Loucy (cell line): ENCODE results near the gene EOLA2.
A peak's percentile ranks its signal among the peaks of the same experiment; 100 is the strongest.

Experiments used
- H2AFZ ChIP-seq: fragments of 200-600 bp; sonication (generic); 2 replicates; pipeline ENCODE4 v1.6.0; 2016; ENCODE audit warnings: antibody characterized with exemption, mild to moderate bottlenecking, low read length, moderate library complexity
- H3F3A ChIP-seq: fragments of 200-600 bp; 2 replicates; pipeline ENCODE4 v1.6.0; 2016; ENCODE audit warnings: antibody characterized with exemption, low read depth, mild to moderate bottlenecking
- H3K27me3 ChIP-seq: fragments of 200-600 bp; sonication (generic); 2 replicates; pipeline ENCODE4 v1.6.1; 2014; ENCODE audit warnings: low read length, mild to moderate bottlenecking; ENCODE audit not compliant: insufficient read depth, poor library complexity, severe bottlenecking
- H3K36me3 ChIP-seq: fragments of 200-600 bp; sonication (generic); 2 replicates; pipeline ENCODE4 v1.6.1; 2016; ENCODE audit warnings: low read length; ENCODE audit not compliant: insufficient read depth
- H3K4me1 ChIP-seq: fragments of 200-600 bp; sonication (generic); 2 replicates; pipeline ENCODE4 v1.5.1; 2014; ENCODE audit warnings: low read length, mild to moderate bottlenecking; ENCODE audit not compliant: insufficient read depth, poor library complexity, severe bottlenecking
- H3K4me2 ChIP-seq: fragments of 200-600 bp; sonication (generic); 2 replicates; pipeline ENCODE4 v1.6.0; 2014; ENCODE audit warnings: antibody characterized with exemption, low read length, low read depth, mild to moderate bottlenecking; ENCODE audit not compliant: poor library complexity, severe bottlenecking
- H3K4me3 ChIP-seq: fragments of 200-600 bp; sonication (generic); 2 replicates; pipeline ENCODE4 v1.5.1; 2014; ENCODE audit warnings: low read length, mild to moderate bottlenecking, mixed read lengths; ENCODE audit not compliant: poor library complexity, severe bottlenecking
- H3K79me2 ChIP-seq: fragments of 200-600 bp; sonication (generic); 2 replicates; pipeline ENCODE4 v1.6.1; 2014; ENCODE audit warnings: low read length; ENCODE audit not compliant: insufficient read depth
- H3K9ac ChIP-seq: fragments of 200-600 bp; sonication (generic); 2 replicates; pipeline ENCODE4 v1.6.0; 2014; ENCODE audit warnings: mild to moderate bottlenecking, low read depth, low read length, moderate library complexity; ENCODE audit not compliant: poor library complexity, severe bottlenecking
- H3K9me2 ChIP-seq: fragments of 200-600 bp; sonication (generic); replicated peaks from 2 replicates; pipeline ENCODE4 v1.6.1; 2016; ENCODE audit warnings: low read depth, low read length, mixed read lengths
- H3K9me3 ChIP-seq: fragments of 200-600 bp; sonication (generic); 2 replicates; pipeline ENCODE4 v1.6.1; 2014; ENCODE audit warnings: mild to moderate bottlenecking, antibody characterized with exemption, low read length, low read depth; ENCODE audit not compliant: insufficient read depth
- H4K20me1 ChIP-seq: fragments of 200-600 bp; sonication (generic); 2 replicates; pipeline ENCODE4 v1.6.0; 2014; ENCODE audit warnings: antibody characterized with exemption, low read length, mild to moderate bottlenecking; ENCODE audit not compliant: insufficient read depth, poor library complexity, severe bottlenecking
- CTCF ChIP-seq: fragments of 200-600 bp; sonication (generic); conservative IDR thresholded peaks from 2 replicates; pipeline ENCODE4 v1.5.1; 2014; ENCODE audit warnings: mild to moderate bottlenecking, antibody characterized with exemption, low read length
- EZH2phosphoT487 ChIP-seq: fragments of 200-600 bp; IDR thresholded peaks from 2 replicates; pipeline ENCODE4 v1.6.1; 2018; ENCODE audit warnings: antibody characterized with exemption, mild to moderate bottlenecking, moderate library complexity, borderline replicate concordance

Gene EOLA2

GRCh38 chrX:149908727-149909126 is 29.6 kb downstream of the EOLA2 start:
- H3K4me3 ChIP-seq, result no peak overlapping the region

GRCh38 chrX:149908308-149908707 is 30.0 kb downstream of the EOLA2 start:
- no peaks in the 10 kb centered on the region for H3K9me3 ChIP-seq
- H3K4me2 ChIP-seq, result no peak overlapping the region
- no peaks in the 10 kb centered on the region for H3K36me3 ChIP-seq
- no peaks in the 10 kb centered on the region for H3K27me3 ChIP-seq
- no peaks in the 10 kb centered on the region for H3F3A ChIP-seq
- H2AFZ ChIP-seq, result no peak overlapping the region
- H3K9me2 ChIP-seq, result no peaks in the 10 kb centered on the region
- no peaks in the 10 kb centered on the region for H3K4me1 ChIP-seq
- H4K20me1 ChIP-seq, result no peaks in the 10 kb centered on the region
- no peaks in the 10 kb centered on the region for H3K79me2 ChIP-seq
- H3K9ac ChIP-seq, result no peak overlapping the region
- no peak overlapping the region for H3K4me3 ChIP-seq
- TF ChIP-seq CTCF (no peak), EZH2phosphoT487 (no peak)

More at GRCh38 chrX:149908727-149909126, 29.6 kb downstream of the EOLA2 start:
- H3K36me3 ChIP-seq, result no peaks in the 10 kb centered on the region
- no peak overlapping the region for H3K9ac ChIP-seq
- no peaks in the 10 kb centered on the region for H3K9me2 ChIP-seq
- no peaks in the 10 kb centered on the region for H3K9me3 ChIP-seq
- H3K27me3 ChIP-seq, result no peaks in the 10 kb centered on the region
- H3K4me1 ChIP-seq, result no peaks in the 10 kb centered on the region
- H3K79me2 ChIP-seq, result no peaks in the 10 kb centered on the region
- no peak for TF ChIP-seq EZH2phosphoT487
- no peak for TF ChIP-seq CTCF
- H3K4me2 ChIP-seq, result no peak overlapping the region
- no peaks in the 10 kb centered on the region for H3F3A ChIP-seq
- H4K20me1 ChIP-seq, result no peaks in the 10 kb centered on the region
- no peak overlapping the region for H2AFZ ChIP-seq

GRCh38 chrX:149903889-149904748 is 34.2 kb downstream of the EOLA2 start:
- Histone ChIP-seq H3K4me3 (no peak overlapping the region), H3K9ac (no peak overlapping the region), H2AFZ (peak overlapping the region; percentile 19; the same call in 1 of the 2 replicates), H3K79me2 (no peaks in the 10 kb centered on the region), H3K9me3 (no peaks in the 10 kb centered on the region), H3K4me2 (no peak overlapping the region), H3K4me1 (no peaks in the 10 kb centered on the region), H3K27me3 (no peaks in the 10 kb centered on the region), H3K36me3 (no peaks in the 10 kb centered on the region), H4K20me1 (no peaks in the 10 kb centered on the region), H3F3A (no peaks in the 10 kb centered on the region), H3K9me2 (no peaks in the 10 kb centered on the region)
- TF ChIP-seq CTCF, result no peak
- no peak for TF ChIP-seq EZH2phosphoT487
